Skeletal muscle tissue (tissue), 4 donors: ENCODE measurements around the gene RGS3. TPM values are rescaled to one million over a fixed set of nuclear protein-coding genes. Genes with fewer than 3 reads are reported as not detected.
"Not testable (repeated sequence)": the region's sequence is repeated elsewhere in the genome, so short reads cannot be mapped to it uniquely, and the experiment has no call there.

Experiments
- H3K27ac ChIP-seq: one replicate; pipeline ENCODE4 v1.7.0; 2013; ENCODE audit warnings: mild to moderate bottlenecking, low read depth, low read length, inconsistent platforms
- H3K27me3 ChIP-seq, 3 donors: one replicate each; pipeline ENCODE4 v1.7.0; 2013; ENCODE audit warnings: low read length in 3 of 3; ENCODE audit not compliant: control insufficient read depth in 3 of 3, insufficient read depth in 3 of 3
- H3K36me3 ChIP-seq, 3 donors: one replicate each; pipeline ENCODE4 v1.7.0; 2013; ENCODE audit warnings: low read length in 3 of 3; ENCODE audit not compliant: control insufficient read depth in 3 of 3, insufficient read depth in 3 of 3
- H3K4me1 ChIP-seq, 3 donors: one replicate each; pipeline ENCODE4 v1.7.0; 2013; ENCODE audit warnings: low read length in 3 of 3, mild to moderate bottlenecking in 3 of 3; ENCODE audit not compliant: control insufficient read depth in 3 of 3, insufficient read depth in 3 of 3
- H3K4me3 ChIP-seq, 3 donors: one replicate each; pipeline ENCODE4 v1.7.0; 2013; ENCODE audit warnings: low read length in 3 of 3
- H3K9ac ChIP-seq, 3 donors: one replicate each; pipeline ENCODE4 v1.7.0; 2013; ENCODE audit warnings: low read length in 3 of 3, mild to moderate bottlenecking in 3 of 3, moderate library complexity in 2 of 3, low read depth in 1 of 3
- H3K9me3 ChIP-seq, 3 donors: one replicate each; pipeline ENCODE4 v1.7.0; 2013; ENCODE audit warnings: low read length in 3 of 3; ENCODE audit not compliant: control insufficient read depth in 3 of 3
- total RNA-seq: library from RNA; depleted of rRNA; stranded (reverse); fragments of >200 nt; gene quantifications from one replicate; pipeline ENCODE4 v1.2.3, GENCODE V29; 2014
- donor health status: Osteomylitis.

The RGS3 gene
- total RNA-seq, 1 donor from 2014 or later: 48.0 TPM

DNA sequence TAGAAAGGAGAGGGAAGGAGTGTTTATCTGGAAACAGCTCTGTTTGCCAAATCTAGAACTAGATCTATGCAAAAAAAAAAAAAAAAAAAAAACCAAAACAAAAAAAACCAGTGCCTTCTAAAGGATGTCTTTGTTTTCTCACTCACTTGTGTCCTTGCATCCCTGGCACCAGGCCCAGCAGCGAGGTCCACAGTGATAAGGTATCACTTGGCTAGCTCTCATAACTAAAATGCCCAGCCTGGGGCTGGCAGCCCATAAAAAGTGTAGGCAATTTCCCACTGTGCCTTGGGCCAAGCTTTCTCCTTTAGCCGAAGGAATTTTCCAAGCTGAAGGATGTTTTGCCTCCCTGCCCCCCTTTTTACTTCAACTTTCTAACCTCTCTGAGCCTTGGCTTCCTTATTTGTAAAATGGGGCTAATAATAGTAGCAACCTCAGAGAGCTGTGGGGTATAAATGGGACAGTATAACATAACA is 20.8 kb downstream of the RGS3 start:
- no peaks in the 10 kb centered on the region for H3K27me3 ChIP-seq
- H3K36me3 ChIP-seq: peaks cover 0 to 2% (median 0%) of the 10 kb centered on the region in 3 donors
- H3K9ac ChIP-seq: peak overlapping the region in 2 of 3 donors; percentile 0 to 38
- peak overlapping the region; percentile 34 for H3K27ac ChIP-seq
- H3K4me1 ChIP-seq: peaks cover 11 to 40% (median 37%) of the 10 kb centered on the region in 3 donors
- no peaks in the 10 kb centered on the region for H3K9me3 ChIP-seq
- H3K4me3 ChIP-seq: no peak overlapping the region

GRCh38 chr9:113485761-113486115 is 22.2 kb downstream of the RGS3 start:
- Histone ChIP-seq H3K9me3 (no peaks in the 10 kb centered on the region), H3K27ac (no peak overlapping the region), H3K9ac (no peak overlapping the region), H3K27me3 (no peaks in the 10 kb centered on the region), H3K4me3 (no peak overlapping the region), H3K36me3 (peaks cover 0 to 2% (median 0%) of the 10 kb centered on the region in 3 donors), H3K4me1 (peaks cover 12 to 44% (median 44%) of the 10 kb centered on the region in 3 donors)

DNA sequence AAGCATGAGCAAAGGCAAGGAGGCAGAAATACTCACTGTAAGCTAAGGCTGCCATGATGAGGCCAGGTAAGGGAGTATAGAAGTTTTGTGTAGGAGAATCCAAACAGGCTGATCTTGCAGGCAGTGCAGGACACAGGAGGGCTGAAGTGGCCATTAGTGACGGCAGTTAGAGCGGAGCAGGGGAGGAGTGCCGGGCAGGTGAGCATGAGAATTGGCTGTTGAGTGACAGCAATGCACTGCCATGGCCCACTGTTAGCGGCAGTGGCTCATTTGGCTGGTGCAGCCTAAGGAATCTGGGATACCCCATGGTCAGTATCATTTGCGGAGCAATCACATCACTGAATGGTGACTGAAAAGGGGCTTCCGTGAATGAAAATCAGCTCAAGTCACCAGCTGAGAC is 22.8 kb downstream of the RGS3 start:
- H3K9ac ChIP-seq: no peak overlapping the region
- no peak overlapping the region for H3K27ac ChIP-seq
- H3K4me1 ChIP-seq: peaks cover 12 to 46% (median 42%) of the 10 kb centered on the region in 3 donors
- peaks cover 0 to 2% (median 0%) of the 10 kb centered on the region in 3 donors for H3K36me3 ChIP-seq
- H3K27me3 ChIP-seq: no peaks in the 10 kb centered on the region
- no peak overlapping the region for H3K4me3 ChIP-seq
- H3K9me3 ChIP-seq: no peaks in the 10 kb centered on the region

GRCh38 chr9:113488071-113488470 is 24.5 kb downstream of the RGS3 start:
- Histone ChIP-seq H3K4me3 (peak overlapping the region in 2 of 3 donors; percentile 1 to 13), H3K36me3 (peaks cover 0 to 2% (median 0%) of the 10 kb centered on the region in 3 donors), H3K9ac (peak overlapping the region in 1 of 3 donors; percentile 66), H3K9me3 (no peaks in the 10 kb centered on the region), H3K27me3 (no peaks in the 10 kb centered on the region), H3K4me1 (peaks cover 25 to 61% (median 55%) of the 10 kb centered on the region in 3 donors), H3K27ac (peak overlapping the region; percentile 87)

DNA sequence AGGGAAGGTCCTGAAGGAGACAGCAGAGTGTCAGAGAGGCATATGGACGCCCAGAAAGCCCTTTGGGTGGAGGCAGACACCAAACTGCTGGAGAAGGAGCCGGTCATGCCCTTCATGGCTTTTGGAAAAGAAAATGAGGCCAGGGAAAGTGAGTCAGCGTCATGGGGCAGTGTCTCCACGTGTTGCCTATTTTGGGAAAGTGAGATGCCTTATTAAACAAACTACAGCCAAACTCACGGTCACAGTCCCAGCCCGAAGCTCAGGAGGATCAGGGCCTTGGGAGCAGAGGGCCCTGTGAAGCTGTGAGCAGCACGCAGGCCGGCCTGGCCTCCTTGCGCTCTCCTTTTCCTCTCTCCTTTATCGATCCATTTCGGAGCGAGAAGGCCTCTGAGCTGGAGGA is 25.0 kb downstream of the RGS3 start:
- H3K27ac ChIP-seq: peak overlapping the region; percentile 87
- peak overlapping the region in 2 of 3 donors; percentile 1 to 49 for H3K4me3 ChIP-seq
- H3K9ac ChIP-seq: peak overlapping the region in 1 of 3 donors; percentile 84
- peaks cover 29 to 64% (median 59%) of the 10 kb centered on the region in 3 donors for H3K4me1 ChIP-seq
- no peaks in the 10 kb centered on the region for H3K9me3 ChIP-seq
- H3K36me3 ChIP-seq: peaks cover 0 to 2% (median 0%) of the 10 kb centered on the region in 3 donors
- no peaks in the 10 kb centered on the region for H3K27me3 ChIP-seq

- Histone ChIP-seq H3K27ac (peak overlapping the region; percentile 66), H3K4me1 (peaks cover 31 to 46% (median 45%) of the 10 kb centered on the region in 3 donors)
- H3K36me3 ChIP-seq, H3K9me3 ChIP-seq, H3K9ac ChIP-seq, H3K27me3 ChIP-seq, H3K4me3 ChIP-seq: not testable (repeated sequence)
These were observed 27.6 kb downstream of the RGS3 start for GRCh38 chr9:113491147-113491546.

DNA sequence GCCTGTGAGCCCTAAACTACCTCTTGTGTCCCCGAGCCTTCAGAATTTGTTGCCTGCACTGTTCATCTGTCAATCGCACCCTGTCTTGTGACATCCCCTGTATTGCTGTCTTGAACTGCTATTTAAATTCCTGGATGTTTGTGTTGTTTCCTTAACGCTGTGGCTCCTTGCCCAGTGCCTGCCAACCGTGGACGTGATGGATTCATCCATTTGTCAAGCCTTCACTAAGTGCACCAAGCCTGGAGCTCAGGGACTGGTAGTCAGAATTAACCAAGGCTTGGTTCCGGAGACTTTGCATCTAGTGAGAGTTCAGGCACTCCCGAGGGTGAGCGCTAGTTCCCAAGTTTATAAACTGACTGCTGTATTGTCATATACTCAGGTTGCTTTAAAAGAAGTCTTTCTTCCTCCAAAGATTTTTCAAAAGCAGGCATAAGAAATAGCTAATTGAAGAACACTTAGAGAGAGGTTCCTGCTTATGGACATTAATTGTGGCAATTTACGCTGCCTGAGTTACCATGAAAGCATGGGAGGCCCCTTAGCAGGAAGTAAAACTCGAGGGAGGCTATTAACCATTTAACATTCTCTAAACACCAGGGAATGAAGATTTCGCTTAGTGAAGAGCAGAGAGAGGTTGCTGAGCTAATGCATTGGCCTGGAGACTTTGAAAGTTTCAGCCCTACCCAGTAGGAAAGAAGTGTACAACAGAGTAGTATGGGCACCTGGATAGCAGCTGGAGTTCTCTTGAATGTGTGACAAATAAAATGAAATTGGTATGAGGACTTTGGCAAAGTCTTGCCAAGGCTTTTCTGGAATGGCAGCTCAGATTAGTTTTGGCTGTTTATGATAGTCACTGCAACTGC is 29.0 kb downstream of the RGS3 start:
- Histone ChIP-seq H3K9ac (peak overlapping the region in 1 of 3 donors; percentile 25), H3K4me3 (no peak overlapping the region), H3K27me3 (no peaks in the 10 kb centered on the region), H3K36me3 (peaks cover 0 to 4% (median 0%) of the 10 kb centered on the region in 3 donors), H3K4me1 (peaks cover 31 to 45% (median 44%) of the 10 kb centered on the region in 3 donors), H3K9me3 (no peaks in the 10 kb centered on the region), H3K27ac (peak overlapping the region; percentile 66)

DNA sequence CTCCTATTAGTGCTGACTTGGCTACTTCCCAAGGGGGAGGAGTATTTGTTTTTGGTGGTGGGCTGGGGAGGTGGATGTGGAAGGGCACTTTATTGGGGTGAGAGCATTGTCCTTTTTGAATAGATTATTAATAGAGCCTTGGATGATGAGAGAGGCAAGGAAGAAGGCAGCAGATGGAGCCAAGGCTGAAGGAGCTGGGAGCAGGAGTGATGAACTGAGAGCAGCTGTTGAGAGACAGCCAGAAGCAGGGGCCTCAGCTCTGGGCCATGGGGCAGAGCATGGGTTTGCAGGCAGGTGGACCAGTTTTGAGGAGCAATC is 29.6 kb downstream of the RGS3 start:
- H3K27me3 ChIP-seq: no peaks in the 10 kb centered on the region
- H3K4me1 ChIP-seq: peaks cover 31 to 41% (median 40%) of the 10 kb centered on the region in 3 donors
- H3K27ac ChIP-seq: peak overlapping the region; percentile 66
- H3K9me3 ChIP-seq: no peaks in the 10 kb centered on the region
- no peak overlapping the region for H3K4me3 ChIP-seq
- H3K36me3 ChIP-seq: peaks cover 0 to 4% (median 0%) of the 10 kb centered on the region in 3 donors
- H3K9ac ChIP-seq: no peak overlapping the region

- H3K27me3 ChIP-seq: no peaks in the 10 kb centered on the region
- no peak overlapping the region for H3K27ac ChIP-seq
- H3K9me3 ChIP-seq: no peaks in the 10 kb centered on the region
- peaks cover 23 to 29% (median 26%) of the 10 kb centered on the region in 3 donors for H3K4me1 ChIP-seq
- no peak overlapping the region for H3K9ac ChIP-seq
- H3K36me3 ChIP-seq: peaks cover 0 to 6% (median 0%) of the 10 kb centered on the region in 3 donors
- no peak overlapping the region for H3K4me3 ChIP-seq
These were observed 32.0 kb downstream of the RGS3 start for GRCh38 chr9:113495526-113495925.

GRCh38 chr9:113497051-113497450 is 33.5 kb downstream of the RGS3 start:
- no peak overlapping the region for H3K4me3 ChIP-seq
- H3K27me3 ChIP-seq: no peaks in the 10 kb centered on the region
- peak overlapping the region in 1 of 3 donors; percentile 40 for H3K9ac ChIP-seq
- H3K4me1 ChIP-seq: peaks cover 21 to 23% (median 22%) of the 10 kb centered on the region in 3 donors
- H3K9me3 ChIP-seq: no peaks in the 10 kb centered on the region
- H3K27ac ChIP-seq: no peak overlapping the region
- peaks cover 0 to 6% (median 0%) of the 10 kb centered on the region in 3 donors for H3K36me3 ChIP-seq
